Activated T-cell treated with anti-CD3 and anti-CD28 coated beads, Interleukin-2, amount 50 U/mL, for 4 hours (primary cell): ENCODE results near the gene CD276. TPM values are rescaled to one million over a fixed set of nuclear protein-coding genes. Genes with fewer than 3 reads are reported as not detected.
"Not testable (repeated sequence)": the region's sequence is repeated elsewhere in the genome, so short reads cannot be mapped to it uniquely, and the experiment has no call there.

ENCODE experiments used
- ATAC-seq, 2 donors: fragments of 200-7000 bp; cut with Tn5 transposase; one replicate each; pipeline ENCODE4 v1.10.0; 2021
- DNase-seq: peaks from one replicate; pipeline ENCODE4 v3.0.0-alpha.2; 2020
- H3K27me3 Mint-ChIP-seq: one replicate; pipeline ENCODE4 v1.8.0; 2021; ENCODE audit warnings: low read depth, mixed read lengths
- H3K36me3 Mint-ChIP-seq: one replicate; pipeline ENCODE4 v1.8.0; 2022; ENCODE audit warnings: mixed read lengths; ENCODE audit not compliant: insufficient read depth
- H3K4me1 Mint-ChIP-seq: one replicate; pipeline ENCODE4 v1.8.0; 2021; ENCODE audit warnings: low read depth, mixed read lengths
- H3K4me3 Mint-ChIP-seq: one replicate; pipeline ENCODE4 v1.8.0; 2021; ENCODE audit warnings: mild to moderate bottlenecking, moderate library complexity, mixed read lengths
- H3K9me3 Mint-ChIP-seq: one replicate; pipeline ENCODE4 v1.8.0; 2021; ENCODE audit warnings: mixed read lengths
- total RNA-seq, 3 donors: library from RNA; stranded (reverse); gene quantifications; one replicate each; pipeline ENCODE4 v1.2.1, GENCODE V29; 2021

CD276 gene
- total RNA-seq, 3 donors from 2014 or later = 2.6 to 4.1 (median 3.1) TPM

- no peak for ATAC-seq
- H3K4me3 Mint-ChIP-seq = no peak overlapping the region
- peaks cover 11% of the 10 kb centered on the region for H3K27me3 Mint-ChIP-seq
- H3K4me1 Mint-ChIP-seq = no peaks in the 10 kb centered on the region
- no peaks in the 10 kb centered on the region for H3K9me3 Mint-ChIP-seq
- H3K36me3 Mint-ChIP-seq = no peaks in the 10 kb centered on the region
- DNase-seq = no peak
Measured at GRCh38 chr15:73710321-73710720, 26.1 kb downstream of the CD276 start.

DNA sequence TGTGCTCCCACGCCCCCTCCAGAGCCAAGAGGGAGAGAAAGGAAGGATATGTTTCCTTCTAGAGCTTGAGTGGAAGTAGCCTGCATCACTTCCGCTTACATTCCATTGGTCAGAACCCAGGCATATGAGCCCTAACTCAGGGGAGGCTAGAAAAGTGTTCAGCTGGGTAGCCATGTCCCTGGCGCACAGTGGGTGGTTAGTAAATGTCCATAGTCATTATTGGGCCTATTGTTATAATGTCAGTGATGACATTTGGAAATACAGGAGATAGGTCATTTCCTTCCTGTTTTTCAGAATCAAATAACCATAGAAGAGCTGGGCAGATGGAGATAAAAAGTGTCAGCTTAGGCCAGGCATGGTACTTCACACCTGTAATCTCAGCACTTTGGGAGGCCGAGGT, 27.3 kb downstream of the CD276 start:
- no peak for DNase-seq
- no peaks in the 10 kb centered on the region for H3K4me1 Mint-ChIP-seq
- H3K36me3 Mint-ChIP-seq = no peaks in the 10 kb centered on the region
- peaks cover 11% of the 10 kb centered on the region for H3K27me3 Mint-ChIP-seq
- H3K9me3 Mint-ChIP-seq = no peaks in the 10 kb centered on the region
- no peak overlapping the region for H3K4me3 Mint-ChIP-seq
- ATAC-seq = no peak

DNA sequence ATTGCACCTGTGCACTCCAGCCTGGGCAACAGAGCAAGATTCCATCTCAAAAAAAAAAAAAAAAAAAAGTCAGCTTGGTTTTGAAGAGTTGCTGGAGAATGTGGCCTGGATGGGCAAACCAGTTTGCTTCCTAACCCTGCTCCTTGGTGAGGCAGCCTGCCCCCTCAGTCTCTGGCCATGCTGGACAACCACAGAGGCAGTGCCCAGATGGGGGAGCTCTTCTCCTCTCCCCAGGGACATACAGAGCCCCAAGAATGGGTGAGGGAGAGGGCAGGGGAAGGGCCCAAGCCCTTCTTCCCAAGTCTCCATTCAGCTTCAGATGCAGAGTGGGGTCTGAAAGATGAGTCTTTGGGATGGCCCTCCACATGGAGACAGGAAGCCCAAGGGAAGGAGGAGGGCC, 27.9 kb downstream of the CD276 start:
- H3K4me1 Mint-ChIP-seq = no peaks in the 10 kb centered on the region
- peaks cover 11% of the 10 kb centered on the region for H3K27me3 Mint-ChIP-seq
- ATAC-seq (no peak), DNase-seq (no peak)
- no peaks in the 10 kb centered on the region for H3K9me3 Mint-ChIP-seq
- H3K4me3 Mint-ChIP-seq = no peak overlapping the region
- no peaks in the 10 kb centered on the region for H3K36me3 Mint-ChIP-seq

GRCh38 chr15:73714695-73715301, 30.6 kb downstream of the CD276 start:
- no peaks in the 10 kb centered on the region for H3K36me3 Mint-ChIP-seq

GRCh38 chr15:73715417-73715816, 31.2 kb downstream of the CD276 start:
- no peak for DNase-seq
- H3K27me3 Mint-ChIP-seq = peaks cover 9% of the 10 kb centered on the region
- no peak for ATAC-seq
- H3K4me1 Mint-ChIP-seq = no peaks in the 10 kb centered on the region
- no peak overlapping the region for H3K4me3 Mint-ChIP-seq
- no peaks in the 10 kb centered on the region for H3K9me3 Mint-ChIP-seq
- H3K36me3 Mint-ChIP-seq = no peaks in the 10 kb centered on the region

More at GRCh38 chr15:73714695-73715301, 30.6 kb downstream of the CD276 start:
- peaks cover 9% of the 10 kb centered on the region for H3K27me3 Mint-ChIP-seq
- H3K9me3 Mint-ChIP-seq = no peaks in the 10 kb centered on the region
- H3K4me1 Mint-ChIP-seq = no peaks in the 10 kb centered on the region
- no peak overlapping the region for H3K4me3 Mint-ChIP-seq
- ATAC-seq (no peak), DNase-seq (no peak)

GRCh38 chr15:73716417-73716816, 32.2 kb downstream of the CD276 start:
- Mint-ChIP-seq H3K36me3 (no peaks in the 10 kb centered on the region), H3K4me3 (no peak overlapping the region), H3K4me1 (no peaks in the 10 kb centered on the region), H3K27me3 (peaks cover 13% of the 10 kb centered on the region), H3K9me3 (no peaks in the 10 kb centered on the region)
- no peak for ATAC-seq
- DNase-seq = no peak

- DNase-seq (no peak), ATAC-seq (no peak)
- Mint-ChIP-seq H3K4me1 (no peaks in the 10 kb centered on the region), H3K9me3 (no peaks in the 10 kb centered on the region), H3K36me3 (no peaks in the 10 kb centered on the region), H3K4me3 (no peak overlapping the region), H3K27me3 (peaks cover 15% of the 10 kb centered on the region)
Measured at GRCh38 chr15:73717206-73717605, 33.0 kb downstream of the CD276 start.

DNA sequence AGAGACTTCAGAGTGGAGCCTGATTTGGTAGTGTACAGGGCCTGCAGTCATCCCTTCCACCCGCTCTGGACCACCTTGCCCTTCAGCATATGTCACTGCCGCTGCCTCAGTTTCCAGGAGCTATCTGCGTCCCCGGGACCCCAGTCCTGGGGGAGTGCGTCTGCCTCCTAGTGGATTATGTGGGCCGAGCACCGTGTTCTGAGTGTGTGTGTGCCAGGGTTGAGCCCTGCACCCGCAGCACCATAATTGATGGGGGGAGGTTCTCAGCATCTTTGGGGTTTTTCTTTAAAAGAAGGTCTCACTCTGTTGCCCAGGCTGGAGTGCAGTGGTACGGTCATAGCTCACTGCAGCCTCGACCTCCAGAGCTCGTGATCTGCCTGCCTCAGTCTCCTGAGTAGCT, 33.6 kb downstream of the CD276 start:
- Mint-ChIP-seq H3K36me3 (no peaks in the 10 kb centered on the region), H3K9me3 (no peaks in the 10 kb centered on the region), H3K27me3 (peaks cover 13% of the 10 kb centered on the region), H3K4me3 (no peak overlapping the region), H3K4me1 (no peaks in the 10 kb centered on the region)
- ATAC-seq (no peak), DNase-seq (no peak)

GRCh38 chr15:73718694-73719093, 34.5 kb downstream of the CD276 start:
- Mint-ChIP-seq H3K4me3 (no peak overlapping the region), H3K4me1 (no peaks in the 10 kb centered on the region), H3K9me3 (no peaks in the 10 kb centered on the region), H3K36me3 (no peaks in the 10 kb centered on the region), H3K27me3 (peaks cover 11% of the 10 kb centered on the region)
- DNase-seq = no peak
- ATAC-seq = no peak

DNA sequence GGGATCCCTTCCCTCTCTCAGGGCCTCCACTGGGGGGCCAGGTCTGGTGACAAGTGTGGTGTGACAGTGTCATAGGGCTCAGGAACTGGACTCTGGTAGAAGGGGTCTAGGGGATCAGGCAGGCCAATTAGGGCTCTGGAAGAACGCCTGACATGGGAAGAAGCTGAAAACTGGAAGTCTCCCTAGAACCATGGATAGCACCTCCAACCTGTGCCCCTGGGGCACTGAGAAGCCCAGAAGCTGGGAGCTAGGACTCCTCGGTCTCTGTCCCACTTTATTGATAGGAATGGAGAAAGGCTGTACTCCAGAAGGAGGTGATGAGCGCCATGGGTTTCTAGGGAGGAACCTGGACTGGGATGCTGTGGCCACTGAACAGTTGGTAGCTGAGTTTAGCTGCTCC, 38.2 kb downstream of the CD276 start:
- no peaks in the 10 kb centered on the region for H3K4me1 Mint-ChIP-seq
- no peak for DNase-seq
- peaks cover 17% of the 10 kb centered on the region for H3K27me3 Mint-ChIP-seq
- ATAC-seq = no peak
- H3K9me3 Mint-ChIP-seq = no peaks in the 10 kb centered on the region
- no peaks in the 10 kb centered on the region for H3K36me3 Mint-ChIP-seq
- no peak overlapping the region for H3K4me3 Mint-ChIP-seq

DNA sequence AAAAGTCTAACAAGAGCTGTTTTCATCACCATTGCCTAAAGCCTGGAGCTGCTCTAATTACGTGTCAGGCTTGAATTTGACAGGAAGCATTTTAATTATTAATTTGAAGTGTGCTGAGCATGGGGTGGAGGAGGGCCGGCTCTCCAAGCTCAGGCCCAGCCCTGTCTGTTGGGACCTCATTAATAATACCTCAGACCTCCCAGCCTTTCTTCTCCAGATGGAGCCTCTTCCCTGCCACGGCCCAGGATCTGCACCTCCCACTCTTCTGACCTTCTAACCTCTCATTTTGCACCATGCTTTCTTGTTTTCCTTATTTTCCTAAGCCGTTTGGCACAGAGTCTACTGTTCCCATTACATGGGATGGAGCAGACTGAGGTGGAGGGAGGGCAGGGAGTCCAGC, 39.0 kb downstream of the CD276 start:
- ATAC-seq (no peak), DNase-seq (no peak)
- Mint-ChIP-seq H3K9me3 (no peaks in the 10 kb centered on the region), H3K36me3 (no peaks in the 10 kb centered on the region), H3K4me3 (no peak overlapping the region), H3K4me1 (no peaks in the 10 kb centered on the region), H3K27me3 (peaks cover 17% of the 10 kb centered on the region)

DNA sequence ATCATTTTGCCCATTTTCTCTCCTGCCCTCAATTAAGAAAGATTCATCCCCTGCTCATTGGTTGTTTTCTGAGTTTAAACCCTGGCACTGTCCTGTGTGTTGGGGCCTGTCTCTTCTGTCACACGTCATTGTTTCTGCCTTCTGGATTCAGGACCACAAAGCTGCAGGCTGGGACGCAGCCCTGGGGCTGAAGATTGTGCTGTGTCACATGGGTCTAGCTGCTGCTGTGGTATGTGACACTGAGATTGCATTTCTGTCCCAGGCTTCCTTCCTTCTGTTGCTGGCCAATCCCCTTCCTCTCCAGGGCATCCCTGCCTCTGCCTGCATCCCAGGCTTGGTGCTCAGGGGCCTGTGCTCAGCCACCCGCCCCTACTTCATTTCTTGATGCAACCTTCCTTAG, 40.0 kb downstream of the CD276 start:
- Mint-ChIP-seq H3K36me3 (no peaks in the 10 kb centered on the region), H3K9me3 (no peaks in the 10 kb centered on the region), H3K4me1 (no peaks in the 10 kb centered on the region), H3K27me3 (peaks cover 16% of the 10 kb centered on the region), H3K4me3 (no peak overlapping the region)
- no peak for DNase-seq
- ATAC-seq = no peak

GRCh38 chr15:73727330-73727976, 43.3 kb downstream of the CD276 start:
- Mint-ChIP-seq H3K4me1 (no peaks in the 10 kb centered on the region), H3K9me3 (no peaks in the 10 kb centered on the region), H3K4me3 (no peak overlapping the region), H3K27me3 (peaks cover 8% of the 10 kb centered on the region), H3K36me3 (no peaks in the 10 kb centered on the region)
- ATAC-seq = no peak
- DNase-seq = no peak

DNA sequence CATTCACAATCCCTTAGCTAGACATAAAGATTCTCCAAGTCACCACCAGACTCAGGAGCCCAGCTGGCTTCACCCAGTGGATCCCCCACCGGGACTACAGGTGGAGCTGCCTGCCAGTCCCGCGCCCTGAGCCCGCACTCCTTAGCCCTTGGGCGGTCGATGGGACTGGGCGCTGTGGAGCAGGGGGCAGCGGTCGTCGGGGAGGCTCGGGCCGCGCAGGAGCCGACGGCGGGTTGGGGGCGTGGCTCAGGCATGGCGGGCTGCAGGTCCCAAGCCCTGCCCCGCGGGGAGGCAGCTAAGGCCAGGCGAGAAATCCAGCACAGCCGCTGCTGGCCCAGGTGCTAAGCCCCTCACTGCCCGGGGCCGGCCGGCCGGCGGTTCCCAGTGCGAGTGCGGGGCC, 47.9 kb downstream of the CD276 start:
- H3K36me3 Mint-ChIP-seq, H3K4me3 Mint-ChIP-seq, H3K4me1 Mint-ChIP-seq, H3K9me3 Mint-ChIP-seq, ATAC-seq, H3K27me3 Mint-ChIP-seq, DNase-seq: not testable (repeated sequence)

- Mint-ChIP-seq H3K9me3 (no peaks in the 10 kb centered on the region), H3K27me3 (peaks cover 8% of the 10 kb centered on the region), H3K36me3 (no peaks in the 10 kb centered on the region), H3K4me3 (no peak overlapping the region), H3K4me1 (no peaks in the 10 kb centered on the region)
- DNase-seq = no peak
- no peak for ATAC-seq
Measured at GRCh38 chr15:73732930-73733329, 48.7 kb downstream of the CD276 start.
